HT1080 (cell line): ENCODE results near the gene TPSAB1. TPM values are rescaled to one million over a fixed set of nuclear protein-coding genes. Genes with fewer than 3 reads are reported as not detected.
"Not testable (repeated sequence)": the region's sequence is repeated elsewhere in the genome, so short reads cannot be mapped to it uniquely, and the experiment has no call there.

Experiments
- DNase-seq: peaks from one replicate; pipeline ENCODE4 v3.0.0-alpha.2; 2015; ENCODE audit warnings: low read depth
- polyA plus RNA-seq, 2 experiments: library from polyadenylated mRNA; depleted of rRNA; stranded (reverse); fragments of >200 nt; gene quantifications; 2 replicates each; pipeline ENCODE4 v1.2.3, GENCODE V29; 2015
- total RNA-seq: library from RNA; depleted of rRNA; stranded (reverse); fragments of >200 nt; shearing (Covaris generic); gene quantifications from 2 replicates; pipeline ENCODE4 v1.2.3, GENCODE V29; 2014; rRNA removed

The TPSAB1 gene
- total RNA-seq, result not detected in 2 replicates
- not detected in 2 replicates for polyA plus RNA-seq (2015; cell fraction: cytosol; rRNA removed)
- polyA plus RNA-seq (2015; cell fraction: nucleus; rRNA removed), result not detected in 2 replicates

- DNase-seq, result not testable (repeated sequence)
These were observed at the start of gene TPSAB1 for GRCh38 chr16:1240436-1240835. Gene TPSAB1 (plus strand): TSS chr16:1240705. CDS start chr16:1240939, 234 bp downstream.

GRCh38 chr16:1190789-1191188 is 49.7 kb upstream of the TPSAB1 start:
- not testable (repeated sequence) for DNase-seq

GRCh38 chr16:1192384-1193073 is 48.0 kb upstream of the TPSAB1 start:
- no peak for DNase-seq

GRCh38 chr16:1193143-1193824 is 47.2 kb upstream of the TPSAB1 start:
- DNase-seq, result no peak

- no peak for DNase-seq
These were observed 46.5 kb upstream of the TPSAB1 start for GRCh38 chr16:1193825-1194581.

- DNase-seq, result no peak
These were observed 45.7 kb upstream of the TPSAB1 start for GRCh38 chr16:1194665-1195392.

GRCh38 chr16:1195393-1195666 is 45.2 kb upstream of the TPSAB1 start:
- no peak for DNase-seq

GRCh38 chr16:1196494-1196893 is 44.0 kb upstream of the TPSAB1 start:
- DNase-seq, result no peak

GRCh38 chr16:1197237-1197866 is 43.2 kb upstream of the TPSAB1 start:
- no peak for DNase-seq

GRCh38 chr16:1198194-1198593 is 42.3 kb upstream of the TPSAB1 start:
- no peak for DNase-seq

- not testable (repeated sequence) for DNase-seq
These were observed 41.7 kb upstream of the TPSAB1 start for GRCh38 chr16:1198671-1199346.

GRCh38 chr16:1199347-1200013 is 41.0 kb upstream of the TPSAB1 start:
- DNase-seq, result no peak

GRCh38 chr16:1200014-1200627 is 40.4 kb upstream of the TPSAB1 start:
- DNase-seq, result no peak

- DNase-seq, result no peak
These were observed 39.1 kb upstream of the TPSAB1 start for GRCh38 chr16:1201444-1201843.

GRCh38 chr16:1202274-1202673 is 38.2 kb upstream of the TPSAB1 start:
- no peak for DNase-seq

GRCh38 chr16:1204933-1205332 is 35.6 kb upstream of the TPSAB1 start:
- no peak for DNase-seq

GRCh38 chr16:1206326-1206725 is 34.2 kb upstream of the TPSAB1 start:
- DNase-seq, result no peak

- no peak for DNase-seq
These were observed 33.7 kb upstream of the TPSAB1 start for GRCh38 chr16:1206786-1207185.

GRCh38 chr16:1208239-1208830 is 32.2 kb upstream of the TPSAB1 start:
- DNase-seq, result no peak
